OCI-LY1 (cell line): ENCODE measurements around the gene CLIC6.

Source experiments
- EZH2 ChIP-seq: fragments of 200-600 bp; sonication (generic), shearing (Covaris generic); IDR thresholded peaks from 2 replicates; pipeline ENCODE4 v1.8.0; 2017; ENCODE audit warnings: borderline replicate concordance, mixed run types, mild to moderate bottlenecking, antibody characterized with exemption, low read length, moderate library complexity, mixed read lengths
- TF ChIP-seq, protein P1 (sequence below): fragments of 200-600 bp; sonication (generic), shearing (Covaris generic); IDR thresholded peaks from 2 replicates; pipeline ENCODE4 v1.5.1; 2017; ENCODE audit warnings: mild to moderate bottlenecking, antibody characterized with exemption, low read length, moderate library complexity, mixed read lengths

DNA sequence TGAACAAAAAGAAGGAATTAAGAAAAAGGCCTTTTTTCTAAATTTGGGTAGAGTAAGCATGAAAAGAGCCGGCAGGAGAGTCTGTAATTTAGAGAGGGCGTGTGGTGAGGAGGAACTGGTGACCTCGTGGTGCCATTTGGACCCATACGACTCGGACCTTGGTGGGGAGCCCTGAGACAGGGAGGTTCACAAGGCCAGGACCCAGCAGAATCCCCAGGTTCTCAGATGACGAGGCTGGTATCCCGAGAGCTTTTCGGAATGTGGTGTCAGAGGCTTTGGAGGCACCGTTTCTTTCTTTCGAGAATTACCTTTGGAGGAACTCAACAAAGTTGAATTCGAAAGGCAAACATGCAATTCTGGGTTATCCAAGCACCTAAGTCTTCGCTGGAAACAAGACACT lies 34.8 kb downstream of the CLIC6 start:
- TF ChIP-seq, protein P1, sequence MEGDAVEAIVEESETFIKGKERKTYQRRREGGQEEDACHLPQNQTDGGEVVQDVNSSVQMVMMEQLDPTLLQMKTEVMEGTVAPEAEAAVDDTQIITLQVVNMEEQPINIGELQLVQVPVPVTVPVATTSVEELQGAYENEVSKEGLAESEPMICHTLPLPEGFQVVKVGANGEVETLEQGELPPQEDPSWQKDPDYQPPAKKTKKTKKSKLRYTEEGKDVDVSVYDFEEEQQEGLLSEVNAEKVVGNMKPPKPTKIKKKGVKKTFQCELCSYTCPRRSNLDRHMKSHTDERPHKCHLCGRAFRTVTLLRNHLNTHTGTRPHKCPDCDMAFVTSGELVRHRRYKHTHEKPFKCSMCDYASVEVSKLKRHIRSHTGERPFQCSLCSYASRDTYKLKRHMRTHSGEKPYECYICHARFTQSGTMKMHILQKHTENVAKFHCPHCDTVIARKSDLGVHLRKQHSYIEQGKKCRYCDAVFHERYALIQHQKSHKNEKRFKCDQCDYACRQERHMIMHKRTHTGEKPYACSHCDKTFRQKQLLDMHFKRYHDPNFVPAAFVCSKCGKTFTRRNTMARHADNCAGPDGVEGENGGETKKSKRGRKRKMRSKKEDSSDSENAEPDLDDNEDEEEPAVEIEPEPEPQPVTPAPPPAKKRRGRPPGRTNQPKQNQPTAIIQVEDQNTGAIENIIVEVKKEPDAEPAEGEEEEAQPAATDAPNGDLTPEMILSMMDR, result no peak
- no peak for TF ChIP-seq EZH2
